Activated gamma-delta T cell treated with anti-CD3 and anti-CD28 coated beads, Interleukin-2, amount 50 U/mL, for 16 hours (primary cell): ENCODE measurements around the gene TMEM236.
A peak's percentile ranks its signal among the peaks of the same experiment; 100 is the strongest.

Experiments used
- DNase-seq: peaks from one replicate; pipeline ENCODE4 v3.0.0-alpha.2; 2020; ENCODE audit warnings: low read depth

The TMEM236 gene

DNA sequence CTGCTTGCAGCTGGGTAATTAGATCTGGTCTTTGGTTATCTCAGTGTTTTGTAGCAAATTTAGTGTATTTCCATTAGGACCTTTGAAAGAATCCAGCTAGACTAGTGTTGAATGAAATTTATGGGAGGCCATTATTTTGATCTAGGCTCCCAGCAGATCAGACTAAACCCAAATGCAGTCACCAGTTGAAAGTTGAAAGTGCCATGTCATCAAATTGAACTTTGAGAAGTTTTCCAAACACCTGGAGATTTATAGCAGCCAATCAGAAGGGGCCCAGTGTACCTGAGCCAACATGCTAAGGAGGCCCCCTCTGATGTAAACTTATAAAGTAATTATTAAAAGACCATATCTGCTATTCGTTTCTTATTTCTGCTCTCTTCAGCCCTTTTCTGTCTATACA, 11.3 kb upstream of the TMEM236 start:
- DNase-seq = no peak

DNA sequence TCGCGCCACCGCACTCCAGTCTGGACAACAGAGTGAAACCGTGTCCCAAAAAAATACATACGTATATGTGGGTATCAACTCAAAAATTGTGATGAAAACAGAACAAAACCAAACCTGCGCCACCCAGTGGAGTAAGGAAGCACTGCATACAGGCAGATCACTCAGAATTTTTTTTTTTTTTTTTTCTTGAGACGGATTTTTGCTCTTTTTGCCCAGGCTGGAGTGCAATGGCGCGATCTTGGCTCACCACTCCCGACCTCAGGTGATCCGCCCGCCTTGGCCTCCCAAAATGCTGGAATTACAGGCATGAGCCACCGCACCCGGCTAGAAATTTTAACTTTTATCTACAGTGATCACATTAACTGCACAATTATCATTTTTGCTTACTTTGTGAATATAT, 9.1 kb upstream of the TMEM236 start:
- DNase-seq = peak; percentile 47

DNA sequence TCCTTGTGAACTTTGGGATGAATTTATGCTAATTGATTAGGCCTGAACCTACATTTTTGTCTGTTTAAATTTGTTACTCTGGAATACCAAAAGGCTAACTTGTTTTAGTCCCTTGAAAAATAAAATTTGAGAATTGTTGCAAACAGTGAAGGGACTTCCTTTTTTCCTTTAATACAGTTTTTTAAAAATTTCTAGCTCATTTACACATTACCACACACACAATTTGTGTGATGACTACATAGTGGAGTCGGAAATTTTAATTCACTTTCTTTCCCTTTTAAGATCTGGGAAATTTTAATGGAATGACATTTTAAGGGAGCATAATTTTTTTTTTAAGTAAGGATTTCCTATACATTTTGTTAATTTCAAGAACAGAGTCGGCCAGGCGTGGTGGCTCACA, 8.6 kb upstream of the TMEM236 start:
- DNase-seq = no peak

- DNase-seq = no peak
Measured at GRCh38 chr10:17744341-17744861, 7.6 kb upstream of the TMEM236 start.

DNA sequence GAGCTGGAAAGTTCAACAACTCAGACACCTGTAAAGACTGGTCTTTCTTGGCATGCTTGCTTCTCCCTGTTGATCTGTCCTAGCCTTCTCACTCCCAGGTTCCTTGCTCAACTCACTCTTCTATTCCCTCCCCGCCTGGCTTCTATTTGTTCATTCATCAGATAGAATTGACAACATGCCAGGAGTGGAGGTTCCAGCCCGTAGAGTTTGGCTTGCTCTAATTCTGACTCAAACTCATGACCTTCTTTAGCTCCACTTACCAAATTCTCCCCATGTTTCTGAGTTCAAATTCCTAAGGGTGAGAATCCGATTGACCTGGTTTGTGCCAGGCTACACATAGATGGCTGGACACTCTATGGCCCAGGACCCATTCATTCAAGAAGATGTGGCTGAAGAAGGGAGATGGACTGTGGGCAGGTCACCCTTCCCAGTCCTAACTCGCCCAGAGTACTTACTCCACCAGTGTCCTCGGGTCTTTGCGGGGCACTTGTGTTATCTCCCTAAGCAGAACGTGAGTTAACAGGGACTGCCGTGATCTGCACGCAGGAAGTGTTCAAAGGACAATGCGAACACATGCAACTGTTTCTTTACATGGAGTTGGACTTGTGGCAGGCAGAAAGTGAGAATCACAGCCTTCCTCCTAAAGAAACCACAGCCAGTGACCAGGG, 4.0 kb upstream of the TMEM236 start:
- no peak for DNase-seq

DNA sequence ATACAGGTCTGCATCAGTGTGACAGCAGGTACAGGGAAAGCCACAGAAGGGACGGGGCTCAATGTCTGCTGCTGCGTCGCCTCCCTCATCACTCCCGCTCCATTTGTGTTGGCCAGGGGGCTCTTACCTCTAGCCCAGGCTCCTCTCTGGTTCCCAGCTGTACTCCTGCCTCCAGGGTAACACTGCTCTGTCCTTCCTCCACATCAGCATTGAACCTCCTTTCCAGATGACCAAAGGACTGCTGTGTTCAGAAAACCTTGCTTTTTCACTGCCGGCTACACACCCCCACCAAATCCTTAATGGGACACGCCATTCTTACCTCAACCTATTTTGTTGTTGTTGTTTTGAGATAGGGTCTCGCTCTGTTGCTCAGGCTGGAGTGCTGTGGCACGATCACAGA, 2.1 kb upstream of the TMEM236 start:
- DNase-seq = no peak

DNA sequence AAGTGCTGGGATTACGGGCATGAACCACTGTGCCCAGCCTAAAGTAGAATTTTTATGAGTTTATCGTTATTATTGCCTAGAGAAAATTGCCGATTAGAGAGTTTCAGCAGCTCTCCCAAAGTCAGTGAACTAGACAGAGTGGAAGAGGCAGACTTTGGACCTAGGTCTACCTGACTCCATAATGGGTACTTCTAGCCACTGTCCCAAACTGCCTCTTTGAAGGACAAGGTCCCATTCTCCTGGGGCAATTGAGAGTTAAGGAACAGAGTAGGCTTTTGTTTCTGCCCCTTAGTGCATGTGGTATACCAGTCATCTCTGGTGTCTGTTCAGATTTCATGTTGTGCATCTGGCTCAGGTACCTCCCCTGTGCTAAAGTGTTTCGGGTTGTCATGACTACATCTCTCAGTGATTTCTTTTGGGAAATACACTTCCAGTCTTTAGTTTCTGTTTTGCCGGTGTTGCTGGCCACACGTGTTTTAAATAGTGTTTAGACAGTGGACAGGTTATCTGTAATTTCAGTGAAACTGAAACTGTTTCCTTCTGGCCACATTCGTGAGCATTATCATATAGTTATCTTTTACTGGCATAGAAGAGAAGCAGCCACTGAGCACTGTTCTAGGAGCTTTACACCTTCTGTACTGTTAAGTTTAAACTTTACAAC, 4.7 kb downstream of the TMEM236 start:
- DNase-seq = no peak

GRCh38 chr10:17758200-17758599, 6.2 kb downstream of the TMEM236 start:
- no peak for DNase-seq

- DNase-seq = no peak
Measured at GRCh38 chr10:17758896-17759295, 6.9 kb downstream of the TMEM236 start.

DNA sequence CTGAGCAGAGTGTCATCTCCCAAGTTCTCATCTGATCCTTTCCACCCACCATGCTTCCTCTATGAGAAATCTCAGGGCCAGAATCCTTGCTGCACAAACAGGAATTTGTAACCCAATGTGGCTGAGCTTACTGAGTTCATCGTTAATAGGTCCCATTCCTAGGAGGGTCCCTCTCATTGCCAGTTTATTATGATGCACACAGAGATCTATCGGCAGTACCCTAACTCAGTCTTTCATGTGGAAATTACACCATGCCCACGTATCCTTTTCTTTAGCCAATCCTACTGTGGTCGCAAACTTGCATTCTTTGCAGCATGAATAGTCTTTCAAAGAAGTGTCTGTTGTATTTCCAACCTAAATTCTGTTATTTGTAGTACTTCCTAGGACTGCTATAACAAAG, 12.1 kb downstream of the TMEM236 start:
- DNase-seq = no peak

- no peak for DNase-seq
Measured at GRCh38 chr10:17765602-17766001, 13.6 kb downstream of the TMEM236 start.

- DNase-seq = no peak
Measured at GRCh38 chr10:17766731-17767130, 14.7 kb downstream of the TMEM236 start.

DNA sequence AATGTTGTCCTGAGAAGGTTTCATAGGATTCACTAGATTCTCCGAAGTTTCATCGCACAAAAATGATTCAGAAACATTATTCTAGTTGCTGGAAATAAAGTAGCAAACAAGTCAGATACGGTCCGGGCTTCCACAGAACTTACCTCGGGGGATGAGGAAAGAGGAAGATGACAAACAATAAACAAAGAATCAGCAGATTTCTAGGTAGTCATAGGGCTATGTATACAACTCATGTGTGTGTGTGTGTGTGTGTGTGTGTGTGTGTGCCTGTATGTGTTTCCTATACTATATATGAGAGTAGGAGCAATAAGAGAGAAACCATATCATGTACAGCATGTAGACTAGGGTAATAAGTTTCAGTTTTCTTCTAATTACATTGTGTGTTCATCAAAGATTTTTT, 16.5 kb downstream of the TMEM236 start:
- DNase-seq = no peak

DNA sequence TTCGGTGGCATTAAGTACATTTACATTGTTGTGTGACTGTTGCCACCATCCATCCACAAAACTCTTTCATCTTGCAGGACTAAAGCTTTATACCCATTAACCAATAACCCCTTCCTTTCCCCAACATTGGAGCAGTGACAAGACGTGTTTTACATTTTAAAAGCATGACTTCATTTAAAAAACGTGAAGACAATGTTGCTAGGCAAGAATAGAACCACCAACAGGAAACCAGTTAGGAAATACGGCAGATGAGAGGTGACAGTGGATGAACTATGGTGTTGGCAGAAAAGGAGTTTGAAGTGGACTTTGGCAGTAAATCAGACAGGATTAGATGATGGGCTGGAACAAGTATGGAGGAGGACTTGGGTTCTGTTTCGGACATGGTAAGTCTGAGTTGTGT, 17.0 kb downstream of the TMEM236 start:
- no peak for DNase-seq

- DNase-seq = no peak
Measured at GRCh38 chr10:17771017-17771416, 19.0 kb downstream of the TMEM236 start.

DNA sequence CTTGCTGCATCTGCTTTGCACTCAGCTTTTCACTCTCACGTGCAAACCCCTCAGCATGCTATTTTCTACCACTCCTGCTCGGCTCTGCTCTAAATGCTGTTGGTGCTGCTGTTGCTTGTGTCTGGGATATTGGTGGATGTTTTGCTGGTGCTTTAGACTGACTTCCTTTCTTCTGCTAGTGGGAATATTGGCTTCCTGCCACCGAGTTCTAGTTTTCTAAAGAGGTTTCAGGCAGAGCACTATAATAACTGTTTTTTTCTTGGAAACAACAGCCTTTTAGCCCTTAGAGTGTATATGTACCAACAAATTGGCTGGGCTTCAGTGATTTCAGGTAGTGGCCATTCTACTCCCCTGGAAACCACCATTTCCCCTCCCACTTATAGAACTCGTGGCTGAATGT, 27.8 kb downstream of the TMEM236 start:
- DNase-seq = no peak

- DNase-seq = no peak
Measured at GRCh38 chr10:17780727-17781126, 28.7 kb downstream of the TMEM236 start.

DNA sequence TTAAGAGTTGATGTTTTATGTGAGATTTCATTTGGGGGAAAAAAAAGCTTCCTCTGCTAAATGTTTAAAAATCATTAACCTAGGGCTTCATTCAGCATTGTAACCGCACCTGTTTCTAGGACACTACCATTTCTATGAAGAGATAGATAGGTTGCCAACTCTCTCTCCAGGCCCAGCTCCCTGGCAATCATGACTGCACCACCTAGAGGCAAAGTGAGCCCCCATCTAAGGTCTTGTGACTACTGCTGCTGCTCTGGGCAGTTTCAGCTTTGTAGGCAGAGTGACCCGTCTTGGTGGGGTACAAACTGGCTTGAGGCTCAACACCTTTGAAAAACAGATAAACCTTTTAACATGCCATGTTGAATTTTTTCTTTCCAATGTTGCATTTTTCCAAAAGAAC, 29.9 kb downstream of the TMEM236 start:
- DNase-seq = no peak

- no peak for DNase-seq
Measured at GRCh38 chr10:17782921-17783665, 31.1 kb downstream of the TMEM236 start.

DNA sequence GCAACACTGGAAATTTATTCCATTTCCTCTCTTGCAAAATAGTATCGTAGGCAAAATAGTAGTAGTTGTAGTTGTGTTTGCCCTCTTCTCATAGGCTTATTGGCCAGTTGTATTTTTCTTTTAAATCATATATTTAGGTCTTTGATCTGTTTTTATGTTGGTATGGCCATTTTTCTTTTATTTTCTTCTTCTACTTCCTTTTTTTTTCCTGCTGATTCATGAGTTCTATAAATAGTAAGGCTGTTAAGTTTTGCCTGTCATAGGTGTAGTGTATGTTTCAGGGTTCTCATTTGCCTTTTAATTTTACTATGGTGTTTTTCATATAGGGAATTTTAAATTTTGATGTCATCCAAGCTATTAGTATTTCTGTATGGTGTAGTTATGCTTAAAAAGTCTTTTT, 31.8 kb downstream of the TMEM236 start:
- DNase-seq = no peak

DNA sequence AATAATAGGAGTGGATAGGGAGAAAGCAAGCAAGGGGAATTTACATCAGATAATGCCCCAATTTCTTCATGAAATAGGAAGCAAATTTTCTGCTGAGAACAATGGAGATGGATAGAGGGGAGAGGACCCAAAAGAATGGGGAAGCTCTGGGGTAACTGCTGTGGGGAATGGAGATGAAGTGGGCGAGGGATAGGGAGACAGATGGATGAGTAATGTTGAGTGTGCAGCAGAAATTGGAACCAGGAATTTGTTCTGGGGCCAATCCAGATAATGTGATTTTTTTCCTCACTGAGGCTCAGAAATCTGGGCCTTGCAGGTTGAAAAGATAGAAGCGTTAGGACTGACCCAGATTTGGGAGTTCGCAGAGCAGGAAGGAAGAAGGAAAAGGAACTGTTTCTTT, 32.7 kb downstream of the TMEM236 start:
- no peak for DNase-seq

DNA sequence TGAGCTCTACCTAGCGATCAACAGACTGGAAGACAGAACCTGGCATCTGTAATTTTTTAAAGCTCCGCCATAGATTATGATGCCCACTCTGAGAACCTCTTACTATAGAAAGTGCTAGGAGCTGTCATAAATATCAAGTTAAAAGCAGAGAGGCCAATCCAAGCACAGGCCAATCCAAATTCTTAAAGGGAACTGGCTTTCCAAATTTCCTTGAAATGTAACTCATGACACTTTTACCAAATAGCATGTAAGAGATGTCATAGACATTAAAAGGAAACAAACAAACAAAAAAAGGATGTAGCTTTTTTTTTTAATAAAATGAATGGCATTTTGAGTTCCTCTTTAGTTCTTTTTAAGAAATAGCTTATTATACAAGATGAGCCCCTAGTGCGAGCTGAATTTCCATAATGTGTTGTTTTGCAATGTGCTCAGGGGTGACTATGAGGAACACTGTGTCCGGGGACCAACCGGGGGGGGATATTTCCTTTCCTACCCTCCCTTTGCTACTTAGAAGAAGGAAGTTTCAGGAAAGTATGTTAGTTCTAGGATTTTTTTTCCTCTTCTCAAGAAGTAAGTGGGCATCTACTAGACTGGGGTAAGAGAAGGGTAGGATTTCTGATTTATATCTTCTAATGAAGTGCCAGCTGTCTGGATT, 33.4 kb downstream of the TMEM236 start:
- no peak for DNase-seq
